NCI-H187 treated with DMSO at 0.1 percent for 48 hours (cell line): ENCODE results near the gene SPATA31E1.
"Not testable (repeated sequence)": the region's sequence is repeated elsewhere in the genome, so short reads cannot be mapped to it uniquely, and the experiment has no call there.

Experiments
- DNase-seq: peaks from one replicate; lab custom pipeline; 2025; lab: John Stamatoyannopoulos, UW

SPATA31E1 gene

DNA sequence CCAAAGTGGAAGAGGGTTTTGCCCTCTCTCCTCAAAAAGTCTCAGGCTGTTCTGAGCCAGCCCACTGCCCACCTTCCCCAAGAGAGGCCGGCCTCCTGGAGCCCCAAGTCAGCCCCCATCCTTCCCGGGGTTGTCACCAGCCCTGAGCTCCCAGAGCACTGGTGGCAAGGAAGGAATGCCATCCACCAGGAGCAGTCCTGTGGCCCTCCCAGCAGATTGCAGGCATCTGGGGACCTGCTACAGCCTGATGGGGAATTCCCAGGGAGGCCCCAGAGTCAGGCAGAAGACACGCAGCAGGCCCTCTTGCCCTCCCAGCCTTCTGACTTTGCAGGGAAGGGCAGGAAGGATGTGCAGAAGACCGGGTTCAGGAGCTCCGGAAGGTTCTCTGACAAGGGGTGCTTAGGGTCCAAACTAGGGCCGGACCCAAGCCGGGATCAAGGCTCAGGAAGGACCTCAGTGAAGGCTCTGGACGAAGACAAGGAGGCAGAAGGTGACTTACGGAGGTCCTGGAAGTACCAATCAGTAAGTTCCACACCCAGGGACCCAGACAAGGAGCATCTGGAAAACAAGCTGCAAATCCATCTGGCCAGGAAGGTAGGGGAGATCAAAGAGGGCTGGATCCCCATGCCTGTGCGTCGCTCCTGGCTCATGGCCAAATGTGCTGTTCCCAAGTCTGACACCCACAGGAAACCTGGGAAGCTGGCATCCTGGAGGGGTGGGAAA, 3.7 kb downstream of the SPATA31E1 start:
- no peak for DNase-seq

GRCh38 chr9:87886933-87887505, 4.3 kb downstream of the SPATA31E1 start:
- DNase-seq, result no peak

GRCh38 chr9:87887661-87888480, 5.2 kb downstream of the SPATA31E1 start:
- DNase-seq, result no peak

DNA sequence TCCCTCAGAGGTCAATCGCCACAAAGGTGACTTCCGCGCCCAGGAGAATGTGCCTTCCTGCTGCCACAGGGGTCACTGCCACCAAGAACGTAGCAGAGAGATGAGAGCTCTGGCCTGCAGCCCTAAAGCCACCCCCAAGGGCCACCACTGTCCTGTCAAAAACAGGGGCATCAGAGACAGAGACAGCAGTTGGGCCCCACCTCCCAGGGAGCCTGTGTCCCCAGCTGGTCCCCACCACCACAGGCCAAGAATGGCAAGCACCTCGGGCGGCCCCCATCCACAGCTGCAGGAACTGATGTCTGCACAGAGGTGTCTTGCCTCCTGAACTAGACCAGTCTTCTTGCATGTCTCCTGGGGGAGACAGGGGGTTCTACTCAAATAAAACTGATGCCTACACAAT, 5.8 kb downstream of the SPATA31E1 start:
- DNase-seq, result no peak

GRCh38 chr9:87889065-87889881, 6.6 kb downstream of the SPATA31E1 start:
- DNase-seq, result no peak

GRCh38 chr9:87889882-87890252, 7.2 kb downstream of the SPATA31E1 start:
- DNase-seq, result no peak

GRCh38 chr9:87890837-87891236, 8.2 kb downstream of the SPATA31E1 start:
- DNase-seq, result no peak

DNA sequence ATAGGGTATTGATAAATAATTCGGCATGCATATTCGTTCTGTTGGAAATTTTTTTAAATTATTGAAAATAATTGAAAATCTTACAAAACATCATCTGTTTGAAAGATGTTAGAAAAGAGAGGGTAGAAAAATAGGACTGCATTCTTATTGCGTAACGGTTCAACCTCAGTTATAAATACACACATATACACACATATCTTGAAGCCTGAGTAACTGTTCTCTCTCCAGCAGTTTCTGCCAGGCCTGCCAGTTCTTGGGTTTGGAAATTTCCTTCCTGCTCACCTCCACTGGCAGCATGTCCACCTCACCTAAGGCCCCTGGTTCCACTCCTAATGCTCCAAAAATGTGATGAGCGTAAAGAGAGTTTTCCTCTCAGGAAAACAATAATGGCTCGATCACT, 9.1 kb downstream of the SPATA31E1 start:
- DNase-seq, result no peak

DNA sequence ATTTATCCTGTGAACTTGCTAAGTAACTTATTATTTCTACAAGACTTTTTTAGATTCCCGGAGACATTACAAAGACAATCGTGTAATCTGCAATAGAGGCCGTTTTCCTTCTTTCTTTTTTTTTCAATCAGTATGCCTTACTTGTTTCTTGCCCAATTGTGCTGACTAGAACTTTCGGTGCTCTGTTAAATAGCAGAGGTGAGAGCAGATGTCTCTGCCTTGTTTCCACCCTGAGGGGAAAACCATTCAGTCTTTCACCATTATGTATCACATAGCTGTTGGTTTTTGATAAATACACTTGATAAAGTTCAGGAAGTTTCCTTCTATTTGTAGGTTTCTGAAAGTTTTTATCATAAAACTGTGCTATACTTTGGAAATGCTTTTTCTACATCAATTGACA, 10.3 kb downstream of the SPATA31E1 start:
- DNase-seq, result no peak

DNA sequence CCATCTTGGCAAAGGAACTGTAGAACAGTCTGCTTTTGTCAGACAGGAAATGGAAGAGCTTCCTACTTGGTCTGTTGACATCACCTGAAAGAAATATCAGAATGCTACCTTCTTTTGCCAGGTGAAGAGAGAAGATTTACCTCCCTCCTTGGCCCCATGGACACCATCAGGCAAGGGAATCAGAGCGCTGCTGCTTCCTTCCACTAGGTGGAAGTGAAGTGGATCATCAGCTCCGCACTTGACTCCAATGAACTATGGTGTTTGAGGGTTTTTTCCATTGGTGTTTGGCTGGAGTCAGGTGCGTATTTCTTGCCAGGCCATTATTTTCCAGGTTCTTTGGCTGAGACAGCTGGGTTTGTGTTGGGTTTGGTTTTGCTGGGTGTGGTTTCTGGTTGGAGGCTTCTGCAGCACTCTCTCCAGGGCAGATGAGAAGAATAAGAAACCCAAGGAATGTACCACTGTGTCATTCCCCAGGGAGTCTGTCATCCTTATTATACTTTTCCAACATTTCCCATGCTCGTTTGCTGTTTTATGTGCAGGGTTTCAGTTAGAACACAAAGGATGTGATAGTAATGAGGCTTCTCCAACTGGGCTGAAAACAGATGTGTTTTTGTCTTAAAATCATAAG, 12.4 kb downstream of the SPATA31E1 start:
- DNase-seq, result no peak

DNA sequence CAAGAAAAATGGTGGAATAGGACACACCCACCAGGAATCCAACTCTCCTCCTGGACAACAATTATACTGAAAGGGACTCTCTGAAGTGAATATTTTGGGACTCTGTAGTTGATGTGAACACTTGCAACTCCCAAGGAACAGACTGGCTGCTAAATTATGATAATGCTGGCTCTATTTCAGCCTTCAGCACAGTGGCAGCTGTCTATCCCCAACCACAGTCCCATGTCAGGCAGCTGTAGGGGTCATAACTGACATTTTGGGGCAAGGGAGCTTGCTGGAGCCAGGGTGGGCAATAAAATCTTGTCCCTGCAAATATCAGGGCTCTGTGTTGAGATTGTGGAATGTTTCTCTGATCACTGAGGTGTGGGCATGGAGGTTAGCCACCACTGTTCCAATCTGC, 14.2 kb downstream of the SPATA31E1 start:
- DNase-seq, result no peak

- DNase-seq, result no peak
Observed at GRCh38 chr9:87898151-87898550, 15.5 kb downstream of the SPATA31E1 start.

GRCh38 chr9:87902371-87902770, 19.7 kb downstream of the SPATA31E1 start:
- DNase-seq, result not testable (repeated sequence)

DNA sequence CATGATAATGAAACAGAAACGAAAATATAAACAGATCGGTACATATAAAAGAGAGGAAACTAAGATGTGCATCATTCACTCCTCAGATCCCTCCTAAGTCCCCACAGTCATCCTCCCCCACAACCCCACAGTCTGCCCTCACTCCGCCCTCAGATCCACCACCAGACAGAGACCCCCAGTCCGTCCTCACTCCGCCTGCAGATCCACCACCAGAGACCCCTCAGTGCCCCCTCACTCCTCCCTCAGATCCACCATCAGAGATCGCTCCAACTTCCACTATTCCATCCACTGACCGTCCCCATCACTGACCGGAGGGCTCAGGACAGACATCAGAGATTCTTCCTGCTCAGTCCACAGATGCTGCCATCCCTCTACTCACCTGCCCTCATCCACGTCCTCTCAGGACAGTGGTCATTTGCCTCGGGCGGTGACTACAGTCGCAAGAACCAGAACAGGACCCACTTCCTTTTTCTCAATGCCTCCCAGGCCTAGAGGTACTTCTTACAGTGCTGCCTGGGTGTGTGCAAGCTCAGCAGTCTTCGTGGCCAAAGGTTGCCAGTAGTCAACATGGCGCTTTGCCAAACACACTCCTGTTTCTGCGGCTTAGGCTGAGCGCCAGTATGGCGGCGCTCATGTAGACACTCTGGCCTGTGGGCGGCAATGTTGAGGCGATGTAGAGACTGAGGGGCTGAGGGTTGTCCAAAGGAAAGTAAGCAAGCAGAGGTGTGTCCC, 26.8 kb downstream of the SPATA31E1 start:
- DNase-seq, result no peak

DNA sequence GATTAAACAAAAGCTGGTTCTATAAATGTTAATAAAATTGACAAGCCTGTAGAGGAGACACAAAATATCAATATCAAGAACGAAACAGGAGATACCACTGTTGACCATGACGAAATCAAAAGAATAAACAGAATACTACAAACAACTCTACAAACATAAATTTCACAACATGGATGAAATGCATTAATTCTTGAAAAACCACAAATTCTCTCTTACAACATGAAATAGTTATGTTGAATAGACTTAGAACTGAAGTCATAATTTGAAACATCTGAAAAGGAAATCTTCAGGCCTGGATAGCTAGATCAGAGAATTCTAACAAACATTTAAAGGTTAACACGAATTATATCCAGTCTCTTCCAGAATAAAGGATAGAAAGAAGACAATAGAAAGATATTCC, 28.1 kb downstream of the SPATA31E1 start:
- no peak for DNase-seq

GRCh38 chr9:87917662-87918061, 35.0 kb downstream of the SPATA31E1 start, which contains the start of gene SPATA31C1:
Gene SPATA31C1 (plus strand): TSS chr9:87917962.
- not testable (repeated sequence) for DNase-seq

DNA sequence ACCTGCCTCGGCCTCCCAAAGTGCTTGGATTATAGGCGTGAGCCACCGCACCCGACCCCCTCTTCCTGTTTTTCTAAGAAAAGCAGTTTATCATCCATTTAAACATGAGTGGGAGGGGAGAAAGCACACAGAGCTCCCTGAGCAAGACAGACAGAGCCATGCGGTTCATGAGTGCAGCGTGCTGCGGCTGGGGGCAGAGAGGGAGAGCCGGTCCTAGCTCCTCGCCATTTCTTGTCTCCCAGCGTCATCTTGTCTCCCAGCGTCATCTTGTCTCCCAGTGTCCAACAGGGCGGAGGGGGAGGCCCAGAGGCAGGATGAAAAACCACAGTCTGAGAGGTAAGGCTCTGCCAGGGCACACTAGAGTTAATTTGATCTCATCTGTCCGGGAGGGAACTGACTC, 36.3 kb downstream of the SPATA31E1 start:
- DNase-seq, result not testable (repeated sequence)

- DNase-seq, result not testable (repeated sequence)
Observed at GRCh38 chr9:87921561-87921960, 38.9 kb downstream of the SPATA31E1 start.

DNA sequence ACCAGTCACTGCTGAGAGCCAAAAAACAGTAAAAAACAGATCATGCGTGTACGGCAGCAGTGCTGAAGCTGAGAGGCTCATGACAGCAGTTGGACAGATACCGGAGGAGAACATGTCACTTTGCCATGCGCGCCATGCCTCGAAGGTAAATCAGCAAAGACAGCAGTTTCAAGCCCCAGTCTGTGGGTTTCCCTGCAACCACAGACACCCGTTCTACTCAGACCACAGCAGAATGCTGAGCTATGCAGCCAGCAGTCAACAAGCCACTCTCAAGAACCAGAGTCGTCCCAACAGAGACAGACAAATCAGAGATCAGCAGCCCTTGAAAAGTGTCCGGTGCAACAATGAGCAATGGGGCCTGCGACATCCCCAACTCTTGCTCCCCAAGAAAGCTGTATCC, 40.3 kb downstream of the SPATA31E1 start:
- DNase-seq, result not testable (repeated sequence)

- DNase-seq, result not testable (repeated sequence)
Observed at GRCh38 chr9:87924851-87925250, 42.2 kb downstream of the SPATA31E1 start.

DNA sequence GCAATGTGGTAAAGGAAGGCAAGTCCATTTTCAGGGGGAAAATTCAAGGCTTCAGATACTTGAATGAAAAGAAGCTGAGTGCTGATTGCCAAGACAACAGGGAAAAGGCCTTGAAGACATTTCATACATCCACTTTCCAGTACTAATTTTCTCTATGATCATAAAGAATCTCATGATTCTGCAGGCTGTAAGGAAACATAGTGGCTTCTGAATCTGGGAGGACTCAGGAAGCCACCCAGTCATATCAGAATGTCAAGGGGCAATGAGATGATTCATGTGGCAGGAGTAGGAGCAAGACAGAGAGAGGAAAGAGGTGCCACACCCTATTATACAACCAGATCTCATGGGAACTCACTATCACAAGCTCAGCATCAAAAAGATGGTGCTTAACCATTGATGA, 46.5 kb downstream of the SPATA31E1 start:
- DNase-seq, result not testable (repeated sequence)
